Stimulated activated CD8-positive, alpha-beta memory T cell treated with anti-CD3 and anti-CD28 coated beads, Interleukin-2, amount 100 ng/mL, for 48 hours (primary cell): ENCODE results near the gene R3HDM4.
"Not testable (repeated sequence)": the region's sequence is repeated elsewhere in the genome, so short reads cannot be mapped to it uniquely, and the experiment has no call there.

Source experiments
- DNase-seq, 2 donors: peaks; one replicate each; pipeline ENCODE4 v3.0.0-alpha.2; 2020; ENCODE audit warnings: low read depth in 2 of 2

The R3HDM4 gene

GRCh38 chr19:861756-862580 lies 51.1 kb downstream of the R3HDM4 start:
- DNase-seq, result peak; percentile 48 to 73

- DNase-seq, result no peak
These were observed 51.8 kb downstream of the R3HDM4 start for GRCh38 chr19:861141-861755.

GRCh38 chr19:858868-859843 lies 53.9 kb downstream of the R3HDM4 start, which contains the start of gene CFD:
TSS of gene CFD (plus strand) at chr19:859664. CDS start at chr19:859690, 26 bp downstream.
- no peak for DNase-seq

DNA sequence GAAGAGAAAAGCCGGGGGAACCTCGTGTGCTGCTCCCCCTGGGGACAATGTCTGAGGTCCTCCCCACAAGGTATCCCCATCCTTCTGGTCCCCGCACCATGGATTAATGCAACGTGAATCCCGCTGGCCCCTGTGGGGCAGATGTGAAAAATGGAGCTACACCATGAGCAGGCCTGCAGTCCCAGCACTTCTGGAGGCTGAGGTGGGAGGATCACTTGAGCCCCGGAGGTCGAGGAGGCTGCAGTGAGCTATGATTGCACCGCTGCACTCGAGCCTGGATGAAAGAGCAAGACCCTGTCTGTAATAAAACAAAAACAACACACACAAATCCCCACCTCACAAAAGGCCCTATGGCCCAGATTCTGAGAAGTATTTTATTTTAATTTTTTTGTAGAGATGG lies 54.7 kb downstream of the R3HDM4 start:
- DNase-seq, result no peak

DNA sequence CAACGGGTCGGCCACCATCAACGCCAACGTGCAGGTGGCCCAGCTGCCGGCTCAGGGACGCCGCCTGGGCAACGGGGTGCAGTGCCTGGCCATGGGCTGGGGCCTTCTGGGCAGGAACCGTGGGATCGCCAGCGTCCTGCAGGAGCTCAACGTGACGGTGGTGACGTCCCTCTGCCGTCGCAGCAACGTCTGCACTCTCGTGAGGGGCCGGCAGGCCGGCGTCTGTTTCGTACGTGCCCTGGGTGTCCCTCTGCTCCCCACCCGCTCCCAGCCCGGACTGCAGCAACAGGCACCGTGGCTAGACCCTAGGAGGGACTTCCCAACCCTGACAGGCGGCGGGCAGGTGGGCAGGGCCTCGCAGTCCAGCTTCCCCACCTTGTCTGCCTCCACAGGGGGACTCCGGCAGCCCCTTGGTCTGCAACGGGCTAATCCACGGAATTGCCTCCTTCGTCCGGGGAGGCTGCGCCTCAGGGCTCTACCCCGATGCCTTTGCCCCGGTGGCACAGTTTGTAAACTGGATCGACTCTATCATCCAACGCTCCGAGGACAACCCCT lies 57.4 kb downstream of the R3HDM4 start:
- no peak for DNase-seq

DNA sequence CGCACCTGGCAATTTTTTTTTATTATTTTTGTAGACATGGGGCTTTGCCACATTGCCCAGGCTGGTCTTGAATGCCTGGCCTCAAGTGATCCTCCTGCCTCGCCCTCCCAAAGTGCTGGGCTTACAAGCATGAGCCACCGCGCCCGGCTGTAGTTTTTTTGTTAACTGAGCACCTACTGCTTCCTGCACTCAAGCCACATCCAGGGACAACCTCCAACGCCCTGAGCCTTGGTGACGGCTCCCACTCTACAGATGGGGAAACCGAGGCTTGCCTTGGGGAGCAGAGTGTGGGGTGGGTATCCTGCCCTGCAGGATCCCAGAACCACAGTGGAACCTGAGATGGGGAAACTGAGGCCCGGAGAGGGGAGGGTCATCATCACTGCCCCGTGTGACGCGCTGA lies 57.9 kb downstream of the R3HDM4 start:
- DNase-seq, result no peak

DNA sequence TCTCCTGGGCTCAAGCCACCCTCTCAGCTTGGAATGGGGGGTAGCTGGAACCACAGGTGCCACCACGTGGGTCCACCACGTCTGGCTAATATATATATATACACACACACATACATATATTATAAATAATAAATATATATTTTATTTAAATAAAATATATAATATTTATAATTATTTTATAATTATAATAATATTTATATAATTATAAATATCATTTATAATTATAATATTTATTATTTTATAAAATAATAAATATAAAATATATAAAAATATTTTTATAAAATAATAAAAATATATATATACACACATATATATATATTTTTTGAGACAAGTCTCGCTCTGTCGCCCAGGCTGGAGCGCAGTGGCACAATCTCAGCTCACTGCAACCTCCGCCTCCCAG lies 58.5 kb downstream of the R3HDM4 start:
- no peak for DNase-seq

- DNase-seq, result not testable (repeated sequence)
These were observed 59.3 kb downstream of the R3HDM4 start for GRCh38 chr19:853614-854220.

DNA sequence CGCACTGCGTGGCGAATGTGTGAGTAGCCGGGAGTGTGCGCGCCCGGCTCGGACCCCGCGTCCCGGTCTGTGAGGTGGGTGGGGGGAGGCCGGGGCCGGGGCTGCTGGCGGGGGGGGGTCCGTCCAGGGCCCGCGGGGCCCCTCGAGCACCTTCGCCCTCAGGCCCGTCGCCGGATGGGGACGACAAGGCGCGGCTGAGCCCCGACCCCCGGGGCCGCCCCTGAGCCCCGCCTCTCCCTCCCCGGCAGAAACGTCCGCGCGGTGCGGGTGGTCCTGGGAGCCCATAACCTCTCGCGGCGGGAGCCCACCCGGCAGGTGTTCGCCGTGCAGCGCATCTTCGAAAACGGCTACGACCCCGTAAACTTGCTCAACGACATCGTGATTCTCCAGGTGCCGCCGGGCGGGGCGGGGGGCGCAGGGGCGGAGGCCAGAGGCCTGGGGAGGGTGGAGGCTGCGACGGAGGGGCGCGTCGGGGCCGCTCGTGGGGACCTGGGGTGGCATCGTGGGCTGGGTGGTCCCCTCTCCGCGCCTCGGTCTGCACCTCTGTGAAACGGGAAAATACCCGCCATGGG lies 59.9 kb downstream of the R3HDM4 start:
- no peak for DNase-seq

- no peak for DNase-seq
These were observed 60.6 kb downstream of the R3HDM4 start, which contains the start of gene ELANE for GRCh38 chr19:852136-853013. TSS of gene ELANE (plus strand) at chr19:852303. CDS start at chr19:852329, 26 bp downstream.

DNA sequence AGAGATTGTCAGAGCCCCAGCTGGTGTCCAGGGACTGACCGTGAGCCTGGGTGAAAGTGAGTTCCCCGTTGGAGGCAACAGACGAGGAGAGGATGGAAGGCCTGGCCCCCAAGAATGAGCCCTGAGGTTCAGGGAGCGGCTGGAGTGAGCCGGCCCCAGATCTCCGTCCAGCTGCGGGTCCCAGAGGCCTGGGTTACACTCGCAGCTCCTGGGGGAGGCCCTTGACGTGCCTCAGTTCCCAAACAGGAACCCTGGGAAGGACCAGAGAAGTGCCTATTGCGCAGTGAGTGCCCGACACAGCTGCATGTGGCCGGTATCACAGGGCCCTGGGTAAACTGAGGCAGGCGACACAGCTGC lies 62.1 kb downstream of the R3HDM4 start:
- no peak for DNase-seq

GRCh38 chr19:850221-850978 lies 62.6 kb downstream of the R3HDM4 start:
- no peak for DNase-seq

DNA sequence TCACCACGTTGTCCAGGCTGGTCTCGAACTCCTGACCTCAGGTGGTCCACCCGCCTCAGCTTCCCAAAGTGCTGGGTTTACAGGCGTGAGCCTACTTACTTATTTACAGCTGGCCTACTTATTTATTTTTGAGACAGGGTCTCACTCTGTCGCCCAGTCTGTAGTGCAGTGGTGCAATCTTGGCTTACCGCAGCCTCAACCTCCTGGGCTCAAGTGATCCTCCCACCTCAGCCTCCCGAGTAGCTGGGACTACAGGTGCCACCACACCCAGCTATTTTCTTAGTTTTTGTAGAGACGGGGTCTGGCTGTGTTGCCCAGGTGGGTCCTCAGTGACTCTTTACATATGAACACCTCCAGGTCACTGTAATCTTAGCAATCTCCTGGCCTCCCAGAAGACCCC lies 63.8 kb downstream of the R3HDM4 start:
- not testable (repeated sequence) for DNase-seq

GRCh38 chr19:848386-848921 lies 64.6 kb downstream of the R3HDM4 start:
- no peak for DNase-seq
